NCI-H128 (cell line): ENCODE measurements around the gene FKTN.
"Not testable (repeated sequence)": the region's sequence is repeated elsewhere in the genome, so short reads cannot be mapped to it uniquely, and the experiment has no call there.

Experiments used
- DNase-seq: peaks from one replicate; lab custom pipeline; 2025; ENCODE audit not compliant: unreplicated experiment; lab: John Stamatoyannopoulos, UW

FKTN gene

GRCh38 chr9:105557804-105558610 lies at the start of gene FKTN:
FKTN (plus strand) TSS chr9:105558131; CDS start chr9:105575033, 16,902 bp downstream.
- peak; percentile 65 for DNase-seq

- no peak for DNase-seq
Observed at GRCh38 chr9:105508530-105508929, 49.4 kb upstream of the FKTN start.

- DNase-seq, result no peak
Observed at GRCh38 chr9:105510024-105510423, 47.9 kb upstream of the FKTN start.

- no peak for DNase-seq
Observed at GRCh38 chr9:105511446-105511845, 46.5 kb upstream of the FKTN start.

- DNase-seq, result no peak
Observed at GRCh38 chr9:105515811-105516413, 42.0 kb upstream of the FKTN start.

- DNase-seq, result not testable (repeated sequence)
Observed at GRCh38 chr9:105519710-105520369, 38.1 kb upstream of the FKTN start.

- DNase-seq, result not testable (repeated sequence)
Observed at GRCh38 chr9:105520992-105521391, 36.9 kb upstream of the FKTN start.

GRCh38 chr9:105522618-105523385 lies 35.1 kb upstream of the FKTN start:
- not testable (repeated sequence) for DNase-seq

GRCh38 chr9:105531530-105531929 lies 26.4 kb upstream of the FKTN start:
- no peak for DNase-seq

GRCh38 chr9:105535920-105536668 lies 21.8 kb upstream of the FKTN start:
- DNase-seq, result no peak

- DNase-seq, result no peak
Observed at GRCh38 chr9:105539452-105539851, 18.5 kb upstream of the FKTN start.

GRCh38 chr9:105541838-105542237 lies 16.1 kb upstream of the FKTN start:
- no peak for DNase-seq

GRCh38 chr9:105554042-105554441 lies 3.9 kb upstream of the FKTN start:
- DNase-seq, result no peak

GRCh38 chr9:105572455-105572854 lies 14.5 kb downstream of the FKTN start:
- DNase-seq, result no peak

GRCh38 chr9:105579952-105580351 lies 22.0 kb downstream of the FKTN start:
- not testable (repeated sequence) for DNase-seq

- DNase-seq, result not testable (repeated sequence)
Observed at GRCh38 chr9:105581550-105581949, 23.6 kb downstream of the FKTN start.

GRCh38 chr9:105593145-105593544 lies 35.2 kb downstream of the FKTN start:
- DNase-seq, result no peak

- peak; percentile 22 for DNase-seq
Observed at GRCh38 chr9:105608721-105609598, 51.0 kb downstream of the FKTN start.

GRCh38 chr9:105621001-105621400 lies 63.1 kb downstream of the FKTN start:
- DNase-seq, result no peak
